CD4-positive, alpha-beta T cell treated with Interleukin-15 for 4 hours (primary cell): ENCODE measurements around the gene TEX48.

Source experiments
- DNase-seq: peaks from one replicate; pipeline ENCODE4 v3.0.0-alpha.2; 2020; ENCODE audit warnings: low spot score

Gene TEX48, protein sequence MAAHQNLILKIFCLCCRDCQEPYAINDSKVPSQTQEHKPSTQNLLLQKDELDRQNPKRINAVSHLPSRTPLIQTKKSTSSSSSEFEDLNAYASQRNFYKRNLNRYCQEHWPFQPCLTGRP

DNA sequence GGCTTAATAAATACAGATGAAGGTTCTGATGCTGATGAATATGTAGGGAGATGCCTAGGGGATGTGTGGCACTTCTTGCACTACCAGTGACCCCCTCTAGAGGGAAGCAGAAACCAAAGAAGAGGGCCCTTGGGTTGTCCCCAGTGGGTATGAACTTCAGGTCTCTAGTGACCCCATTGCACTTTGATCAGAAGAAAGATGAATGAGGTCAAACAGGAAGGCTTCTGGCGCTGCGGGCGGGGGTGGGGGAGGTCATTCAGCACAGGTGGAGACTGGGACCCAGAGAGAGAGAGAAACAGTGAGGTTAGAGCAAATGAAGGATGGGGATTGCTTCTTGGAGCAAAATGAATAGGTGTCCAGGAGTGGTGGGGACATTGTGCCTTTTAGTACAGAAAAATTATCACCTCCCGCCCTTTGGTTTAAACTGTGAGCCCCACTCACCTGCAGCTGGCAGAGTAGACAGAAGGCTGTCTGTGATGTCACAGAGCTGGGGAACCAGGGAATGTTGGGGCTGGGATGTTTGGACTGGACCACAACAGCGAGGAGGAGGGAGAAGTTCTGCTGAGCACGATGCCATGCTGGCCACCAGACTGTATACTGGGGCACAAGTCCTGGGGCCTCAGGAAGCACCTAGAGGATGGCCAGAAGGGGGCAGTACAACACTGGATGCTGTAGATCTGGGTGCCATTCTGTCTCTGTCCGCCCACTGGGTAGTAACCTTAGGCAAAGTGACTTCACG is at the start of gene TEX48:
TEX48 (minus strand) TSS at position 599 of the 739 bp plus-strand sequence. CDS start 10,469 bp downstream, outside the sequence.
- peak; percentile 85 for DNase-seq

DNA sequence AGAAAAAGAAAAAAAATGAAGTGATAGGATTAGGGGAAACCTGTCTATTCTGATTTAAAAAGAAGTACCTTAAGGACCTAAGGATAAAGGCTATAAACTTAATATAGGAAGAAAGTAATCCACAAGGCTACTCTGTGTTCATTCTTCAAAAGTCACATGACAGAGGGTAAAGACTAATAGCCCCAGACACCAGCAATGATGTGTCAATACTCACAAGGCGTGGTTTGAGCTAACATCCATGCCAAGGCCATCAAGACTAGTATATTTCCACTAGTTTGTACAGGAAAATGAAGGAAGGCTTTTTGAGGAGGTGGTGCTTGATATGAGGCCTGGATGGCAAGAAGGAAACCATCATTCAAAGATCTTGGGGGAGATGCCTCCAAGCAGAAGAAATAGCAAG is 49.7 kb upstream of the TEX48 start:
- no peak for DNase-seq

DNA sequence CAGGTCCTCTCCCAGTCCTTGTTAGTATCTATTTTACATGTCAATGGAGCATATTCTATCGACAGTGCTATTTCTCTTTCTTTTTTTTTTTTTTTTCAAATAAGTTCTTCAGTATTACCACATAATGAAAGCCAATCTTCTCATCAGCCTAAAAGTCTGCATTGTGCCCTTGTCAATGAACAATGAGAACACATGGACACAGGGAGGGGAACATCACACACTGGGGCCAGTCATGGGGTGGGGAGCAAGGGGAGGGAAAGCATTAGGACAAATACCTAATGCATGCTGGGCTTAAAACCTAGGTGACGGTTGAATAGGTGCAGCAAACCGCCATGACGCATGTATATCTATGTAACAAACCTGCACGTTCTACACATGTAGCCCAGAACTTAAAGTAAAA is 47.7 kb upstream of the TEX48 start:
- no peak for DNase-seq

DNA sequence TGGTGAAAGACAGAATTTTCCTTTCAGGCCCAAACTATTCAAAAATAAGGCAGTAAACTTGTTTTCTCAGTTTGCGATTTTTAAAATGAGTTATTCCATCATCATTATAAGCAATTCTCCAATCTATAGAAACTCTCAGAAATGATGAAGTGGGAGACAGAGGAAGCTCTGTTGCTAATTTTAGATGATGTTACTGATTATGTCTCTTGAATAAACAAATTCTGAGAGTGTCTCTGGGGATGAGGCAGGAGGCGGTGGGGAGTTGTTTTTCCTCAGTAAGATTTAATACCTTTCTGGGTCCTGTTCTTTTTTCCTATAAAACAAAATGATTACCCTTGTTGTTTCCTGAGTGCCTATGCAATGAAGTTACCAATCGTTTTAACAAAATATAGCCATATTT is 43.9 kb upstream of the TEX48 start:
- no peak for DNase-seq

DNA sequence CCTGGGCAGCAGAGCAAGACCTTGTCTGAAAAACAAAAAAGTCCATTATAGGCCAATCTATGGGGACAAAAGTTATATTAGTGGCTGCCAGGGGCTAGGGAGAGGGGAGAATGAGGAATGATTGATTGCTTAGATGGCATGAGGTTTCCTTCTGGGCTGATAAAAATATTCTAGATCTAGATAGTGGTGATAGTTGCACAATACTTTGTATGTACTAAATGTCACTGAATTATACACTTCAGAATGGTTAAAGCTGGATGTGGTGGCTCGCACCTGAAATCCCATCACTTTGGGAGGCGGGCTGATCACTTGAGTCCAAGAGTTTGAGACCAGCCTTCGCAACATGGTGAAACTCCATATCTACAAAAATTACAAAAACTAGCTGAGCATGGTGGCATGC is 42.8 kb upstream of the TEX48 start:
- DNase-seq: no peak

DNA sequence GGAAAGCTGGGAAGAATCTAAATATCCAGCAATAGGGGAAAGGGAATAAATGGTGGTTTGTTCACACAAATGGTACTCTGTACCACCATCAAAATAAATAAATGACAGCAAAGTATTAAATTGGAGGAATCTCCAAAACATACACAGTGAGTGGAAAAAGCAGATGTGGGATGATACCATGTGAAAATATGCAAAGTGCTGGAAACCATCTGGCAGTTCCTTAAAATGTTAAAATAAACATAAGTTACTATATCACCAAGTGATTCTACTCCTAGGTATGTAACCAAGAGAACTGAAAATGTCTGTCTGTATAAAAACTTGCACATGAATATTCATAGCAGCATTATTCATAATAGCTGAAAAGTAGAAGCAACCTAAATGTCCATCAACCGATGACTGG is 41.9 kb upstream of the TEX48 start:
- no peak for DNase-seq

DNA sequence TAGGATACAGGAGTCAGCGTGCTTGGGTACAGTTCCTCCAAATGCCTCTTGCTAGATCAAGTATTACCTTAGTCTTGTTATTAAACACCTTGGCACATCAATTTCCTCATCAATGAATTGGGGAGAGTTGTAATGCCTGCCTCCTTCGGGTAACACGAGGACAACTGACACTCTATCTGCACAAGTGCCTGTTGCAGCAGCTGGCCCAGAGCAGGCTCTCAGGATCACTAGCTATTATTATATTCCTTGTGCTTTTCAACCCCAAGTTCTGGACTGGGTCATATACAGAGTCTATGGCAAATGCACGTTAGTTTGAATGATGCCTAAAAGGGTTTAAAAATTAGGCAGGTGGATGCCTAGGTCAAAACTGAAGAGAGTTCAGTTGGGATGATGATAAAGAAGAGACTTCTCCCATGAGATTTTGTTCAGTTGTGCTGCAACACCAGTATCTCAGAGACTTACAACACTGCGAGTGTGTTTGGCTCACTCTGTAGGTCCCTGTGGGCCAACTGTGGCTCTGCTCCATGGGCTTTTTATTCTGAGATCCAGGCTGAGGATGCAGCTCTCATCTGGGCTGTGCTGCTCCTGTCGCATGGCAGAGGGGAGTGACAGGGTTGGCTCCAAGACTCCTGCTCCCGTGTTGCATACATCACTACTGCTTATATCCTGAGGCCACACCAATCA is 41.1 kb upstream of the TEX48 start:
- DNase-seq: no peak

DNA sequence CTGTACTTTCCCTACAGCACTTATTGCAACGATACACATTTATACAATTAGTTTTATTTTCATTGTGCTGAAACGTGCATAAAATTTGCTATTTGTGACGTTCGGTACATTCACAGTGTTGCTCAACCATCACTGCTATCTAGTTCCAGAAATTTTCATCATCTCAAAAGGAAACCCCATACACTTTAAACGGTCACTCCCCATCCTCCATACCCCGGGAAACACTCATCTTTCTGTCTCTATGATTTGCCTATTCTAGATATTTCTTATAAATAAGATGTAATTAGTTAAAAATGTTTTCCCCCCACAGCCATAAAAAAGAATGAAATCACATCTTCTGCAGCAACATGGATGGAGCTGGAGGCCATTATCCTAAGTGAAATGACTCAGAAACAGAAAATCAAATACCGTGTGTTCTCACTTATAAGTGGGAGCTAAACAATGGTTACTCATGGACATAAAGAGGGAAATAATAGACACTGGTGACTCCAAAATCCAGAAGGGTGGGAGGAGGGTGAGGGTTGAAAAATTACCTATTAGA is 40.2 kb upstream of the TEX48 start:
- no peak for DNase-seq

DNA sequence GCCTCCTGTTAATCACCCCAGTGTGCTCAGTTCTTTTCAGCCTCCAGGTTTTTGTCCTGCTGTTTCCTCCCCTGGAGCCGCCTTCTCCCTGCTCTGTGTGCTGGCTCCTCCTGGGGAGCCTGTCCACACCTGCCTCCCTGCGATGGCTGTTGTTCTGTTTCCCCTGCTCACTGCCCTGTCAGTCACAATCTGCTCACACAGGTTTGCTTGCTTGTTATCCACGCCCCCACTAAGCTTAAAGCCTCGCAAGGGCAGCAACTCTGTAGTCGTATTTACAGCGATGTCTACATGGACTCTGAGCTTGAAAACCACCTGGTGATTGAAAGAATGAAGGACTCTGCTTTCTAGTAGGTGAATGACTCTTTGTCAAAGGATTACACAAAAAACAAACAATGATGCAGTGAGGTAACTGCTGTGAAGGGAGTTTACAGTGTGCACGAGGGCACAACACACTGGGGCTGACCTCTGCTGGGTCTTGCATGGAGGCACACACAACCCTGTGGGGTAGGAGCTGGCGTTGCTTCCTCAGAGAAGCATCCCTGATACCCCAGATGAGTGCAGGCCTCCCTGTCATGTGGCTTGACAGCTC is 39.6 kb upstream of the TEX48 start:
- DNase-seq: no peak

DNA sequence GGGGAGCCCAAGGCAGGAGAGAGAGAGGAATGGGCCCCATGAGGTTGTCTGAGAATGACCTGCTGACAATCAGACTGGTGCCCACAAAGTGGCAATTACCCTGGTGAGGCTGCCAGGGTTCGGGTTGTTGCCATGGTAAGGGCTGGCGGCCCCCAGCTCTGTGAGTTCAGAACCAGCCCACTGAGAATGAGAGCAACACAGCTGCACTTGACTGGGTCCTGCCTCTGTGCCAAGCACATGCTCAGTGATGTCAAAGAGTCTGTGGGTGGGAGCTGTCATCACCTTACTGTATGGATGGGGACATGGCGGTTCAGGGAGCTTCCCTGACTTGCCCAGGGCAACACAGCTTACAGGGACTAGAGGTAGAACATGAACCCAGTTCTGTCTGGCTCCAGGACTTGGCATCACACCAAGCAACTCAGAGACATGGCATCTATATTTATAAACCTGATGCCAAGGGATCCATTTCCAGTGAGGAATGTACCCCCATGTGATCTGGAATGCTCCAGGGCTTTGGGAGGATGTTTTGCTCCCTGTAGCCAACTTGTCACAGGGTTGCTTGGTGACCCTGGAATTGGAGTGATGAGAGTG is 38.2 kb upstream of the TEX48 start:
- DNase-seq: no peak

DNA sequence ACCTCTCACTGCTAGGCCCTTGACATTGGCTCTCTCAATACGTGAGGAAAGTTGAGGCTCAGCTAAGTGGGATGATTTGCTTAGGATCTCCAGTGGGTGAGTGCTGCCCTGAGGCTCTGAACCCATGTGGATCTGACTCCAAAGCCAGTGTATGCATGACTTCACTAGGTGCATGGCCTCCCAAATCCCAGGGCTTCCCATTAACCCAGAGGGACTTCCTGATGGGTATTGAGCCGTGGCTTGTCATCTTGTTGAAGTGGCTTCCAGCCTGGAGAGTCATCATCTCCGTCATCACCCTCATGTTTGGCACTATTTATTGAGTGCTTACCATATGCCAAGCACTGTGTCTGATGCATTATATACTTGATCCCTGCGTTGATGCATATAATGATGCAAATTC is 37.3 kb upstream of the TEX48 start:
- no peak for DNase-seq

DNA sequence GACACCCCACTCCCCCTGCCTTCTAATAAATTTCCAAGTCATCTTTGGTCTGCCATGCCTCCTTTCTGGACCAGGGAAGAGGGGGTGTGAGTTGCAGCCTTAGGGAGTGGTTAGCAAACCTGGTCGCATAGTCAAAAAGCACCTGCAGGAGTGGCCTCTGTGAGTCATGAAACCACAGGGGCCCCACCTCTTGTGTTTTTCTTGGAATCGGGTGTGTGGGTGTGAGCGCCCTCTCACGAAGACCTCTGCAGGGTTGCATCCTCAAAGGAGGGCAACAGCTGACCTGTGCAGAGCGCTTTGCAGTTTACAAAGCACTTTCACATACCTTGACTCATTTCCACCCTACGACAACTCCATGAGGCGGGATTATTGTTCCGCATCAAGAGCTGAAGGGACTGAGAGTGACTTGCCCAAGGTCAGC is 36.8 kb upstream of the TEX48 start:
- peak; percentile 95 for DNase-seq

DNA sequence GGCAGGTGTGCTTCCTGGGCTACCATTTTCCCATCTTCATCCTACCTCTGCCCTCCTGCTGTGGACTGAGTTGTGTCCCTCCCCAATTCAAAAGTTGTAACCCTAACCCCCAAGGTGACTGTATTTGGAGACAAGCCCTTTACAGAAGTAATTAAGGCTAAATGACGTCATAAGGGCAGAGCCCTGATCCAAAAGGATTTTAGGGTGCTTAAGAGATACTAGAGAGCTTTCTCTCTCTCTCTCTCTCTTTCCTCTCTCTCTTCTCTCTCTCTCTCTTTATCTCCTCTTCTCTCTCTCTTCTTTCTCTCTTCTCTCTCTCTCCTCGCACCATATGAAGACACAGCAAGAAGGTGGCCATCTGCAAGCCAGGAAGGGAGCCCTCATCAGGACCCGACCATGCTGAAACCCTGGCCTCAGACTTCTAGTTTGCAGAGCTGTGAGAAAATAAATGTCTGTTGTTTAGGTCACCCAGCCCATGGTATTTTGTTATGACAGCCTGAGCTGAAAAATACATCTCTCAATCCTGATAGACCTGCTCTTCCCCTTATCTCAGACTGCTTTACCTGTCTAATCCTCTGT is 36.0 kb upstream of the TEX48 start:
- DNase-seq: no peak

DNA sequence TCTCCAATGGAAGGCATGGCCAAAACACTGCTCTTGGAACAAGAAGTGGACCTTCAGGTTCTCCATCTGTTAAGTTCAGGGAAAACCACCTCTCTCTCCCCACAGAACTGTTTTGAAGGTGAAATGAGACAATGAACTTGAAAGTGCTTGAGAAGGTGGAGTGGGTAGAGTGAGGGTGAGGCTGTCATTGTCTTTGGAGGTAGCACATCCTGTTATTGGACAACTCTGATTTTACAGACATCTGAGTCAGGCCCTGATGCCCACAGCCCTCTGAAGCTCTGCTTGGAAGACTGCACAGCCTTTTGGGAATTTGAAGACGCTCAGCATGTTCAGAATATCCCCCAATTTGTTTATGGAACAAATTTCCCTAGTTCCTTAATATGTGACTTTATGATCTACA is 27.6 kb upstream of the TEX48 start:
- no peak for DNase-seq

DNA sequence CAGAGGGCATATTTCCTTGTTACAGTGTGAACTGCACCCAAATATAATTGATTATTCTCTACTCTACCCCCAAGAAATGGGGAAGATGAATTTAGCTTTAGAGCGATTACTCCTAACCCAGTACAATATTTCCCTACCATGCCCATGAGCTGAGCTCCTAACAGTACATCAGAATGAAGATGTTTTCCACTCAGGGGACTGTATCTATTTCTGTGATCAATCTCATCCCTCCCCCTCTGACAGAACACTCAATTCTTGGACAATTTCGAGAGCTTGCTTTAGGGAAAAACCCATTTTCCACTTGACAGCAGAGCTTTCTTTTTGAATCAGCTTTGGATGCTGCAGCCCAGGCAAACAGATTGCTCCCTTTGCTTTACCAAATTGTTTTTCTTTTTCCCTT is 24.7 kb upstream of the TEX48 start:
- no peak for DNase-seq

DNA sequence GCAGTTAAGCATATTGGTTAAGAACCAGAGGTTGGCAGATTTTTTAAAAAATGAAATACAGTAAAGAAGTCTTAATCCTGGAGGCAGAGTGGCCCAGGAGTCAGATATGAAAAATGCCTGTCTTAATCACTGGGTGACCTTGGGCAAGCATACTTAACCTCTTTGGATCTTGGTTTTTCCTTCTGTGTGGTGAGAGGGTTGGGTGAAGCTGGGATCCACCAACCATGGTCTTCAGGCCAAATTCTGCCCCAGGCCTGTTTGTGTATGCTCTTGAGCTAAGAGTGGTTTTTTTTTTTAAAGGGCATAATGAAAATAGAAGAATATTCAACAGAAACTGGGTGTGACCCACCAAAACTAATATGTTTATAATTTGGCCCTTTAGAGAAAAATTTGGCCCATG is 20.0 kb upstream of the TEX48 start:
- DNase-seq: no peak

DNA sequence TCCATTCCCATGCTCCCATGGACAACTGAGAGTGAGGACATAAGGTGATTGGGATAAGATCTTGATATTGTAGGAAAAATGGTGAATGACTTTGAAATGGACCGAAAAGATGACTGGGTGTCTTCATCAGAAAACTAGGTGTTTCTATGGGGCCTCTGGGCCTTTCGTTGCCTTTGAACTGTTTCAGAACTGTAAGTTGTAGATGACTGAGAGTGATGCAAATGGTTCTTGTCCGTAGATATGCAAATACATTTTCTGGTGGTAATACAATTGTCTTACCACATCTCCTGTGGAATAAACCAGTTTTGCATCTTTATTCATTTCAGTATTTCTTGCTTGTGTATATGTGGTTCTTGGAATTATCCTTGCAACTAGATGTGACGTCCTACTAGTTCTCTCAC is 16.0 kb upstream of the TEX48 start:
- DNase-seq: no peak

DNA sequence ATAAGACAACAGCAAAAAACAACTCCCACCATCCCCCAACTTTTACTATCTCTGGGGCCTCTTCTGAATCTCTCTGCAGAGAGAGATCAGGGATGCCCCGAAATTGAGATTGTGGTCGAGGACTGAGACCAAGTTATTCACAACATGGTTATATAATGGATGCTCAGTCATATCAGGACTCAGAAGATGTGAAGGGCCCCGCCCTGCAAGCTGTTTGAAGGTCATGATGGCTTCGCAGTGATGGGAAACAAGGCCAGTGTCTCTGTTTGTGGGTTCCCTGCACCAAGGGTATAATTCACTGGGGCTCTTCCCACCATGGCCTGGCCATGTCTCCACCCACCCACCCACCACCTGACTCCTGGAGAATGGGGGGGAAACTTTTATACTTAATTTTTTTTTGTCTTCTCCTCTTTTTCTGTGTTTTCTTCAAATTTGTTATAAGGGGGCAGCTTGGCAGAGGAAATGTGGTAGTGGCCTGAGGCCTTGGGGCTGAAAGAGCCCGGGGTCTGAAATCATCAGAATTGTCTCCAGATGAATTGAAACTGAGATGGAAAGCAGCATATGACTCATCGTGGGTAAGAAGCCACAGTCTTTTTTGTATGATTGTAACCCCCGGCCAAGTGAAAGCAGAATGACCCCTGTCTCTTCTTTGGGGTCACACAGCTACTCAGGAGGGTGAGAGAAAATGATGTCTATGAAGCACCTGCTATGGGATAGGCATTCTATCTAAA is 15.0 kb upstream of the TEX48 start:
- peak; percentile 52 for DNase-seq

DNA sequence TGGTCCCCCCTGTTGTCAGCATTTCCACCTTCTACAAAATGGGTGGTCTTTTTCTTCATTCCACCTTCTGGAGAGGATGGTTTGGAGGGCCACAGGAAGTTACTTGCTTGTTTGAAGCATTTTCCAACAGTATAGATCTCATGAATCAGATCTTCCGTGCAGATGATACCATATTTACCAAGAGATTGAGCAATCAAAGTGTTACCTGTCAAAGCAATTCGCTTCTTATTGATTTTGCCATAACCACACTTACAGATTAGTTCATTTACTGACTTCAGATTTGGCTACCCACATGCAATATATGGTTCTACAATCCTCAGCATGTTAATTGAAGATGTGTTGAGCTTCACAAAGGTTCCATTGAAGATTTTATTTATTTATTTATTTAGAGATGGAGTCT is 14.0 kb upstream of the TEX48 start:
- DNase-seq: no peak

DNA sequence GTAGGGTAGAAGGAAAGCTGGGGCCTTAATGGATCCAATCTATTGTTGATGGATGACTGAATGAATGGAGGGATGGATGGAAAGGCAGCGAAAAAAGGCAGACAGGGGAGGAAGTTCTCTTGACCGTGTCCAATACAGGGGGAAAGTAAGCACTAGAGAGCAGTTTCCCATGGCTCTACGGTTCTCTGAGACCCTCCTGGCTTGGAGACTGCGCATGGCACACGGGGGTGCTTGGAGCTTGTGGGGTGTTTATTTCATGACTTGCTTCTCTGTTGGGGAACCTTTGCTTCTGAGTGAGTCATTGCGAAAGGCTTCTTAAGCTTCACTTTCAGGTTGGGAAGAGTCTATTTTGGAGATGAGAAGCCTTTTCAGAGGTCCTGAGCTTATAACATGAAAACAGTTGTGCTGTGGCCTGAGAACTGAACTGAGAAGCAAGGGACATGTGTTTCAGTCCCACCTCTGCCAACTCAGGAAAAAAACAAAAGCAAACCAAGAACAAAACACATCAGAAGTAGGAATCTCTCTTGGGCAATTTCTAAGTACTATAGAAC is 12.8 kb upstream of the TEX48 start:
- no peak for DNase-seq

DNA sequence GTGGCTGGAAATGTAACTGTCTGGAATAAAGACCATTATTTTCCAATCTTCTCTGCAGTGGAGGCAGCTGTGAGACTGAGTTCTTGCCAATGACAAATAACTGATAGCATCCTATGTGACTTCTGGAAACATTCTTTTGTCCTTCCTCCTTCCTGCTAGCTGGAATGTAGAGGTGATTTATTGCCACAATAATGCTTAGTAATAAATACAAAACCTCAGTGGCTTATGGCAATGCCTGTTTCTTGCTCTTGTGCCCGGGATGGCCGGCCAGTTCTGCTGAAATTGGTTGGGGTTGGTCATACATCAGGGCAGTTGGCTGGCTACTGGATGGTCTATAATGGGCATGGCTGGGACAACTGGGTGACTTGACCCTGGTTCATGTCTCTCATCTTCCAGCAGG is 12.2 kb upstream of the TEX48 start:
- DNase-seq: no peak
